ENCODE data around the gene ATP13A3. TPM values are rescaled to one million over a fixed set of nuclear protein-coding genes. Genes with fewer than 3 reads are reported as not detected.

ATP13A3 gene
- total RNA-seq, 2 donors from 2014 or later: 188 to 284 TPM

- DNase-seq (ENCODE audit: low spot score): no peak
- H3K4me3 ChIP-seq: no peak overlapping the region
- no peaks in the 10 kb centered on the region for H3K9me3 ChIP-seq
- H3K36me3 ChIP-seq: no peaks in the 10 kb centered on the region
- H3K4me1 ChIP-seq: no peaks in the 10 kb centered on the region
- H3K27me3 ChIP-seq: no peaks in the 10 kb centered on the region
- TF ChIP-seq, protein P1, sequence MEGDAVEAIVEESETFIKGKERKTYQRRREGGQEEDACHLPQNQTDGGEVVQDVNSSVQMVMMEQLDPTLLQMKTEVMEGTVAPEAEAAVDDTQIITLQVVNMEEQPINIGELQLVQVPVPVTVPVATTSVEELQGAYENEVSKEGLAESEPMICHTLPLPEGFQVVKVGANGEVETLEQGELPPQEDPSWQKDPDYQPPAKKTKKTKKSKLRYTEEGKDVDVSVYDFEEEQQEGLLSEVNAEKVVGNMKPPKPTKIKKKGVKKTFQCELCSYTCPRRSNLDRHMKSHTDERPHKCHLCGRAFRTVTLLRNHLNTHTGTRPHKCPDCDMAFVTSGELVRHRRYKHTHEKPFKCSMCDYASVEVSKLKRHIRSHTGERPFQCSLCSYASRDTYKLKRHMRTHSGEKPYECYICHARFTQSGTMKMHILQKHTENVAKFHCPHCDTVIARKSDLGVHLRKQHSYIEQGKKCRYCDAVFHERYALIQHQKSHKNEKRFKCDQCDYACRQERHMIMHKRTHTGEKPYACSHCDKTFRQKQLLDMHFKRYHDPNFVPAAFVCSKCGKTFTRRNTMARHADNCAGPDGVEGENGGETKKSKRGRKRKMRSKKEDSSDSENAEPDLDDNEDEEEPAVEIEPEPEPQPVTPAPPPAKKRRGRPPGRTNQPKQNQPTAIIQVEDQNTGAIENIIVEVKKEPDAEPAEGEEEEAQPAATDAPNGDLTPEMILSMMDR (IDR thresholded peaks at IDR 0.05): no peak
- no peak overlapping the region for H3K27ac ChIP-seq
Measured at GRCh38 chr3:194386648-194387047, 100.2 kb downstream of the ATP13A3 start.

DNA sequence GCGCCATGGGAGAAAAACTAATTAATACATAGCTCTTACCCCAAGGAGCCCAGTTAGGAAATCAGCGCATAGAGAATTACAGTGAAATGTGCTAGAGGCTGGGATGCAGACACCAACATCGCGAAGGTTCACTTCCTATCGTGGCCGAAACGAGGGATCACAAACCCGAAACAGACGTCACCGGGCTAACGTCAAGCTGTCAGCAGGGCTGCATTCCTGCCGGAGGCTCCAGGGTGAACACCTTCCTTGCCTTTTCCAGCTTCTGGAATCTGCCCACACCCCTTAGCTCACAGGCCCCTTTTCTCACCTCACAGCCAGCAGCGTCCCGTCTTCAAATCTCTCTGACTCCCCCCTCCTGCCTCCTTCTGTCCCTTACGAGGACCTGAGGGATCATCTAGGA lies 100.7 kb downstream of the ATP13A3 start:
- Histone ChIP-seq H3K36me3 (no peaks in the 10 kb centered on the region), H3K9me3 (no peaks in the 10 kb centered on the region), H3K4me1 (no peaks in the 10 kb centered on the region), H3K4me3 (no peak overlapping the region), H3K27ac (no peak overlapping the region), H3K27me3 (no peaks in the 10 kb centered on the region)
- DNase-seq (ENCODE audit: low spot score): no peak
- TF ChIP-seq, protein P1 (IDR thresholded peaks at IDR 0.05): no peak

DNA sequence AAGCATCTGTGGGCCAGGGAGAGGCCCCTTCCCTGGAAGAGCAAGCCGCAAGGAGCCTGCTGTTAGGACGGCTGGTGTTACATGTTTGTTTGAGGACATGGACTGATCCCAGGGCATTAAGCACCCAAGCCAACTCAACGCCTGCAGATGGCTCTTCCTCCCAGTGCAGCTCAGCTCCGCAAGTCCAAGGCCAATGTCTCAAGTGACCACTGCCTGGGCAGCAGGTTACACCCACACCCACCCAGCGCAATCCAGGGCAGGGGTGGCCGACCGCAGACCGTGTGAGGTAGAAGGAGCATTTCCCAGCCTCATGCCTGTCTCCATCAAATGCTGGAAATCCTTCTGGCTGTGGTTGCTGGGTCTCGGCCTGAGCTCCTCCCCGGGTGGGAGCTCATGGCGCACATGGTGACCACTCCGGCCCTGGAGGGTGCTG lies 102.2 kb downstream of the ATP13A3 start:
- TF ChIP-seq, protein P1 (IDR thresholded peaks at IDR 0.05): no peak
- DNase-seq (ENCODE audit: low spot score): no peak
- no peaks in the 10 kb centered on the region for H3K4me1 ChIP-seq
- no peaks in the 10 kb centered on the region for H3K36me3 ChIP-seq
- H3K9me3 ChIP-seq: no peaks in the 10 kb centered on the region
- H3K4me3 ChIP-seq: no peak overlapping the region
- H3K27ac ChIP-seq: no peak overlapping the region
- H3K27me3 ChIP-seq: no peaks in the 10 kb centered on the region

DNA sequence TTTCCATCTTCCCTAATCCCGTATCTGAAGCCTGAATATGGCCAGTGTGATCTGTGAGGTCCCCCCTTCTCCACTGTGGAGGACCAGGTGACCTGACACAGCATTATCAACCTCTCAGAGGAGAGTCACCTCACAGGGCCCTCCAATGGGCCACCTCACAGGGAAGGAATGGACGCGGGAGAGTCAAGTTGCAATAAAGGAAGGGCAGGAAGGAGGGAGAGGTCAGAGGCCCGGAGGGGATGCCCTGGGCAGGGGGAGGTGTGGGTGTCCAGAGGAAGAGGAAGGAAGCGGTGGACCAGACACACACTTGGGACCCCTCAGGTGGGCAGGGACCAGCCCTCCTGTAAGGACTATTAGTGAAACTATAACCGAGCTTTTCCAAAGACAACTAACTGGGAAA lies 102.6 kb downstream of the ATP13A3 start:
- Histone ChIP-seq H3K36me3 (no peaks in the 10 kb centered on the region), H3K4me1 (no peaks in the 10 kb centered on the region), H3K27ac (no peak overlapping the region), H3K9me3 (no peaks in the 10 kb centered on the region), H3K27me3 (no peaks in the 10 kb centered on the region), H3K4me3 (no peak overlapping the region)
- TF ChIP-seq, protein P1 (IDR thresholded peaks at IDR 0.05): no peak
- no peak for DNase-seq (ENCODE audit: low spot score)

GRCh38 chr3:194383276-194383940 lies 103.4 kb downstream of the ATP13A3 start:
- H3K27ac ChIP-seq: no peak overlapping the region
- no peaks in the 10 kb centered on the region for H3K36me3 ChIP-seq
- H3K4me3 ChIP-seq: no peak overlapping the region
- no peaks in the 10 kb centered on the region for H3K4me1 ChIP-seq
- no peaks in the 10 kb centered on the region for H3K27me3 ChIP-seq
- no peak for DNase-seq (ENCODE audit: low spot score)
- TF ChIP-seq, protein P1 (IDR thresholded peaks at IDR 0.05): no peak
- H3K9me3 ChIP-seq: no peaks in the 10 kb centered on the region

GRCh38 chr3:194382892-194383223 lies 103.9 kb downstream of the ATP13A3 start:
- Histone ChIP-seq H3K9me3 (no peaks in the 10 kb centered on the region), H3K4me3 (no peak overlapping the region), H3K27me3 (no peaks in the 10 kb centered on the region), H3K36me3 (no peaks in the 10 kb centered on the region), H3K27ac (no peak overlapping the region), H3K4me1 (no peaks in the 10 kb centered on the region)
- no peak for DNase-seq (ENCODE audit: low spot score)
- TF ChIP-seq, protein P1 (IDR thresholded peaks at IDR 0.05): no peak

Data from right atrium auricular region (tissue), 2 donors.